Muscle of back (tissue), 11 donors: ENCODE data around the gene CXCL10. TPM values are rescaled to one million over a fixed set of nuclear protein-coding genes. Genes with fewer than 3 reads are reported as not detected.

ENCODE experiments used
- DNase-seq, 3 donors: peaks; one replicate each; pipeline versions ENCODE4 v3.0.0 to v3.0.0-alpha.2; 2013
- polyA plus RNA-seq, 10 donors: library from polyadenylated mRNA; unstranded; fragments of 120-200 nt; gene quantifications; one replicate each; pipeline ENCODE4 v1.2.1, GENCODE V29; 2013; ENCODE audit not compliant: insufficient read length in 10 of 10

CXCL10 gene
- polyA plus RNA-seq, 10 donors = 0.26 to 0.73 (median 0.40) TPM; not detected in 2

- peak; percentile 43 to 67 (median 47) for DNase-seq
These were observed 27.6 kb downstream of the CXCL10 start for GRCh38 chr4:75995727-75996126.

- DNase-seq = no peak
These were observed 30.8 kb downstream of the CXCL10 start for GRCh38 chr4:75992462-75992861.

GRCh38 chr4:75989846-75990528, 33.3 kb downstream of the CXCL10 start:
- peak in 1 of 3 donors; percentile 5 for DNase-seq

GRCh38 chr4:75985116-75985515, 38.2 kb downstream of the CXCL10 start:
- peak in 1 of 3 donors; percentile 80 for DNase-seq

GRCh38 chr4:75980576-75980975, 42.7 kb downstream of the CXCL10 start:
- no peak for DNase-seq

GRCh38 chr4:75976177-75976576, 47.1 kb downstream of the CXCL10 start:
- DNase-seq = no peak

- DNase-seq = no peak
These were observed 49.5 kb downstream of the CXCL10 start for GRCh38 chr4:75973766-75974165.

Other genes starting within 250 kb of the CXCL10 start
- gene PPEF2, start 121.0 kb downstream of the CXCL10 start, polyA plus RNA-seq = under 1 TPM in 3 of 10 donors, not detected in 7; 0.07 to 0.54 (median 0.13) TPM
- 10 to 100 TPM in 8 of 10 donors, 1 to 10 TPM in 2; 8.6 to 18.6 (median 13.5) TPM for gene NAAA, start 82.5 kb downstream of the CXCL10 start, polyA plus RNA-seq
- gene SDAD1, start 32.6 kb downstream of the CXCL10 start, polyA plus RNA-seq = 10 to 100 TPM; 24.7 to 33.6 (median 28.5) TPM
- under 1 TPM in 9 of 10 donors, not detected in 1; 0.04 to 0.59 (median 0.20) TPM for gene CXCL9, start 16.0 kb downstream of the CXCL10 start, polyA plus RNA-seq
- gene CXCL11, start 12.6 kb upstream of the CXCL10 start, polyA plus RNA-seq = under 1 TPM in 2 of 10 donors, not detected in 8; 0.13 to 0.34 TPM
- gene ART3, start 51.2 kb upstream of the CXCL10 start, polyA plus RNA-seq = 10 to 100 TPM; 13.4 to 45.6 (median 26.2) TPM
- 10 to 100 TPM; 28.7 to 67.6 (median 39.1) TPM for gene NUP54, start 124.9 kb upstream of the CXCL10 start, polyA plus RNA-seq
- gene SCARB2, start 190.3 kb upstream of the CXCL10 start, polyA plus RNA-seq = 100 to 1,000 TPM; 115 to 156 (median 139) TPM
- 1 to 10 TPM in 9 of 10 donors, under 1 TPM in 1; 0.52 to 3.4 (median 1.7) TPM for gene FAM47E, start 228.2 kb upstream of the CXCL10 start, polyA plus RNA-seq